ENCODE measurements around the gene ZBTB22. TPM values are rescaled to one million over a fixed set of nuclear protein-coding genes. Genes with fewer than 3 reads are reported as not detected.

ZBTB22 gene
- total RNA-seq, 1 experiment from 2014 or later, result 9.2 TPM

DNA sequence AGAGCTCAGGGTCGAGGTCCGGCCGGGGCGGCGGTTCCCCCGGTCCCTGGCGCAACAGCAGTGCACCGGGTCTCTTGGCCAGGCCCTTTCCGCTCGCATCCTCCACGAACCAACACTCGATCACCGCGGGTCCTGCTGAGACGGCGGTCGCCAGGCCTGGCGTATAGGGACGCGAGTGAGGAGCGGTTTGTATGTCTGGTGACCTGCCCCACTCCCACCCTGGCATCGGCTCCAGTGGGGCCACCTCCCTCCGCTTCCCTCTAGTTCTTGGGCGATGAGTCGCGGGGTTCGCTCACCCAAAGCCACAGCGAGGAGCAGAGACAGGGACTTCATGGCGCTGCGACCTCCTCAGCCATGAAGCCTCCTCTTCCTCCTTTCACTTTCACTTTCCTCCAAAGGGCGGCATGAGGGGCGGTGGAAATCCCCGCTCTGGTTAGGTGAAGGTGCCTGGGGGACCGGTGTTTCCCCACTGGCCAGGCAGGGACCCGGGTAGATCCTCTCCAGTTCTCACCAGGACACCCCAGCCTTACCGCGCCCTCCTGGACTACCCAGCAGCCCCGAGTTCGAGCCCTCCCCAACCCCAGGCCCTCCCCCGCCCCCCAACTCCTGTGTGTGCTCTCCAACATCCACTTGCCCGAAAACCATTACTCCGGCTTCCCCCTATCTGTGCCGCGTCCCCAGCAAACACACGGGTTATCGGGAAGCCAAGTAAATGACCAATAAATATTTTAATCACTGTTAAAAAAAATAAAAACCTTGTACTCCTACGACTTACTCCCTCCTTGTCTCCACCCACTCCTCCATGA, 3.6 kb downstream of the ZBTB22 start, which contains the start of gene TAPBP:
TSS of gene TAPBP (minus strand) at position 370 of the 806 bp plus-strand sequence. CDS start at position 333, 37 bp downstream.
- in situ Hi-C loops (cut with HindIII; ENCODE audit: low pct_unique_long_range_greater_than_20kb, low sequenced_read_pairs), result no loop called here
- peak; percentile 33 for DNase-seq (ENCODE audit: low read depth, low spot score)

DNA sequence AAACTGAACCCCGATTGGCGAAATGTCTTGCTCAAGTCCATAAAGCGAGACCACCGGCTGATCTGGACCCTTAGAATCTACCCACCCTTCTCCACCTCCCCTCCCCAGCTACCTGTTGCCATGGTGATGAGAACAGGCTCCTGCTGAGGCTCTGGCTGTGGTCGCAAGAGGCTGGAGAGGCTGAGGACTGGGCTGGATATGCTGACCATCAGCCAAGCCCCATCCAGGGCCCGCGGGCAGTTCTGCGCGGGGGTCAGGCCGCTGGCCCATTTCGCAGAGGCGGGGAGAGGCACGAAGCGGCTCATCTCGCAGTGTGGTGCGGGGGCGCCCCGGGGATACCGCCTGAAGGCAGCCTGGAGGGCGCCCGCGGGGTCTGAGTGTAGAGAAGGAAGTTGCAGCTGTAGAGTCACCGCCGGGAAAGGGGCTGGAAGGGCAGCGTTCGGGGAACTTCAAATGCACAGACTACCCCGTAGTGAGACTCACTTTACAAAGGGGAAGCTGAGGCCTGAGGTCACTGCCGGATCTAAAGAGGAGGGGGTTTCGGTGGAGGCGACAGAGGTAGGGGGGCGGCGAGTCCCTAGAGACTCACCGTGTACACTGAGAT, 4.3 kb downstream of the ZBTB22 start:
- in situ Hi-C loops (cut with HindIII; ENCODE audit: low pct_unique_long_range_greater_than_20kb, low sequenced_read_pairs), result no loop called here
- DNase-seq (ENCODE audit: low read depth, low spot score), result no peak

DNA sequence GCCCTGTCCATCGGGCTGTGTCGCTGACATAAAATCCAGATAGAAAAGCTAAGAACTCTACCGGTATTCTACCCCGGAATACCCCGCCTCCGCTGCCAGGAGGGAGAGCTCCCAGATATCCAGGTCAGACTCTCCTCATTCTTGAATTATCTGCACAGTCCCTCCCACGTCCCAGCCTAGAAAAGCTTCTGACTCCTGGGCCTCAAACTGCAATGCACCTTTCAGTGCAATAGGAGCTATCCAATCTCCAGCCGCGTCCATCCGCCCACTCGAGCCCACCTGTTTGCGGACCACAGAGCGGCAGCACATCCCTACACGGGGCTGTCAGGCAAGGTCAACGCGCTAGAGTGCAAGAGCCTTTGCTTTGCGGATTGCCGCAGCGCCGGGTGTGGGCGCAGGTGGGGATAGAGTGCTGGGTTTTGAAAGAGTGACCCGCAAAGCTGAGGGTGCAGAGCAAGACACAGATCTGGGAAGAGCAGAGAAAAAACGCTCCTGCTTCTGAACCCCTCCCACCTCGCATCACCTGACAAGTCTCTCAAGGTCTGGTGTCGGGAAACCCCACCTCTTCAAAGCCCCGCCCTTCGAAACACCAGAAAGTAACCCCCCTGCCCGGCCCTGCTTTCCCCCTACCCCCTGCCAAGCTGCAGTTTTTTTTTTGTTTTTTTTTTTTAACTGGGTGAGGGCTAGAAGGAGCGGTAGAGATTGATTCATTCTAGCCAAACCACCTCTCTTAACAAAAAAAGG, 5.0 kb downstream of the ZBTB22 start:
- in situ Hi-C loops (cut with HindIII; ENCODE audit: low pct_unique_long_range_greater_than_20kb, low sequenced_read_pairs), result no loop called here
- peak; percentile 78 for DNase-seq (ENCODE audit: low read depth, low spot score)

DNA sequence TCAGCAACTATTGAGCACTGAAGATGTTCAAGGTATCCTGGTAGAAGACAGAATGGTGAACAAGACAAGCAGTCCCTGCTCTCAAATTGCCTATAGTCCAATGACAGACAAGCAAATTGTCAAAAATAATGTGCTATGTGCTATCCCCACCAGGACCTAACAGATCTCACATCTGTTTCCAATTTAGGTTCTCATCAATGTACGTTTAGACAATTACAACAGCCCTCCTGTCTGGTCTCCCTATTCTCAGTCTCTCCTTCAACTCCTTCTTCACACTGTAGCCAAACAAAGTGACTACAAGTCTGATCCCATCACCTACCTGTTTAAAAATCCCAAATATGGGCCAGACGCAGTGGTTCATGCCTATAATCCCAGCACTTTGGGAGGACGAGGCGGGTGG, 11.2 kb downstream of the ZBTB22 start:
- in situ Hi-C loops (cut with HindIII; ENCODE audit: low pct_unique_long_range_greater_than_20kb, low sequenced_read_pairs), result no loop called here
- DNase-seq (ENCODE audit: low read depth, low spot score), result no peak

DNA sequence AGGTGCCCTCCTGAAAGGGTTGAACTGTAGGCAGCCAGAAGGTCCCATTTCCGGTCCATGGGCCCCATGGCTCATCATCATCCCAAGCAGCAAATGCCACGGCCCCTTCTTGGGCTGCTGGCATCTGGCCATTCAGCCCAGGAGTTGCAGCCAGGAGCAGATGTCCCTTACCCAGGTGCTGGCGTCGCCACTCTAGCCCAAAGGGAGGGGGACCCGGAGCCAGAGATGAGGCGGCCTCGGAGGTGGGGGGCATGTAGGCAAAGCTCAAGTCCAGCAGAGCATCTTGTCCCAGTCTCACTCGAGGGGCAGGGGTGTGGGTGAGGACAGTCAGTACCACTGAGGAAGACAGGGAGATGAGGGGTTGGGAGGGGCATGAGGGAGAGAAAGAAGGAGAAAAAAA, 12.5 kb downstream of the ZBTB22 start:
- in situ Hi-C loops (cut with HindIII; ENCODE audit: low pct_unique_long_range_greater_than_20kb, low sequenced_read_pairs), result no loop called here
- no peak for DNase-seq (ENCODE audit: low read depth, low spot score)

DNA sequence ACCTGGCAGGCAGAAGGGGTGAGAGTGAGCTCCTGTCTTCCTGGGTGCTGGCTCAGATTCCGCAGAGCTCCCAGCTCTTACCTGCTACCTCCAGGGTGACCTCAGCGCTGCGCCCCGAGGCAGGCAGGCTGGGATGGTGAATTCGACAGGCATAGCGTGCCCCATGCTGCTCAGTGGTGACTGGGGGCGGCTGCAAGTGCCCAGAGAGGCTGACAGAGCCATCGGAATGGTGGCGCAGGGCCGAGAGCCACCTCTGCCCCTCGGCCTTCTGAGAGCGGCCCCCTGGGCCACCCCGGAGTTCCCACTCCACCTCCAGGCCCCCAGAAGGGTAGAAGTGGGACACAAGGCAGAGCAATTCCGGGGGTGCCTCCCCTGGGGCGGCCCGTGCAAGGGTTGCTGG, 13.3 kb downstream of the ZBTB22 start:
- in situ Hi-C loops (cut with HindIII; ENCODE audit: low pct_unique_long_range_greater_than_20kb, low sequenced_read_pairs), result no loop called here
- no peak for DNase-seq (ENCODE audit: low read depth, low spot score)

DNA sequence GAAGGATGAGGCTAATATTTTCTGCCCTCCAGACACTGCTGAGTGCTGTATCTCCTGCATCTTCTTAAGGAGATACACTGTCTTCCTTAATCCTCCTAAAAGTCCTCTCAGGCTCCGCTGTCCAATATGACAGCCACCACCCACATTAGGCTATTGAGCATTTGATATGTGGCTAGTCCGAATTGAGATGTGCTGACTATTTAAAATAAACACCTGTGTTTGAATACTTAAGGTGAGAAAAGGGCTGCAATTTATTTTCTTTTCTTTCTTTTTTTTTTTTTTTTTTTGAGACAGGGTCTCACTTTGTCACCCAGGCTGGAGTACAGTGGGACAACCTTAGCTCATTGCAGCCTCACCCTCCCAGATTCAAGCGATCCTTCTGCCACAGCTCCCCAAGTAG, 15.7 kb downstream of the ZBTB22 start:
- DNase-seq (ENCODE audit: low read depth, low spot score), result no peak
- in situ Hi-C loops (cut with HindIII; ENCODE audit: low pct_unique_long_range_greater_than_20kb, low sequenced_read_pairs), result no loop called here

DNA sequence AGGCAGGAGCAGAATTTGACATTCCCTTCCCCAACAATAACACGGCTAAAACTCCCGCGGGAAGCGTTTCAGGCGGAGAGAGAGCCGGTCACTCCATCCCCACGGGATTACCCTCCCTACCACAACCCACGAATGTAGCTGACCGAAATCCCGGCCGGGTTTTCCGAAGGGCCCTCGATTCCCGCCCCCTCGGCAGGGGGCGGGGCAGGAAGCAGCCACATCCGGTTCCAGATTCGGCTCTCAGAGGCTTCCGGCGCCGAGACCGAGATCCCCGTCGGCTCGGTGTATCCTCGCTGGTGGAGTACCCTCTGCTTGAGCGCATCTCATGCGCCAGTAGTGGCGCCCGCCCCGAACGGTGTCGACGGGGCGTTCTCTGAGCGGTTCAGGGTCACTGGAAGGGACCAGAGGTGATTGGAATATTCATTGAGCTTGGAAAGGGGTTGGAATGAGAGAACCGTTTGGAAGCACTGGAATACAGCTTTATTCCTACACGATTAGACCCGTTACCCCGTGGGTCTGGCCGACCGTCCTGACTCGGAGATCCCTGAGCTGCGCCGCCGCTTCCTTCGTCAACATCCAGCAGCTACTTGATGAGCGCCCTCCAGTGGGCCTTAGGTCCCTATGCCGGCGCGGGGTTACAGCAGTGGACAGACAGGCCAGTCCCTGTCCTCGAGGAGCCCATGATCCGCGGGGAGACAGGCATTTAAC, 18.2 kb downstream of the ZBTB22 start:
- peak; percentile 93 for DNase-seq (ENCODE audit: low read depth, low spot score)

DNA sequence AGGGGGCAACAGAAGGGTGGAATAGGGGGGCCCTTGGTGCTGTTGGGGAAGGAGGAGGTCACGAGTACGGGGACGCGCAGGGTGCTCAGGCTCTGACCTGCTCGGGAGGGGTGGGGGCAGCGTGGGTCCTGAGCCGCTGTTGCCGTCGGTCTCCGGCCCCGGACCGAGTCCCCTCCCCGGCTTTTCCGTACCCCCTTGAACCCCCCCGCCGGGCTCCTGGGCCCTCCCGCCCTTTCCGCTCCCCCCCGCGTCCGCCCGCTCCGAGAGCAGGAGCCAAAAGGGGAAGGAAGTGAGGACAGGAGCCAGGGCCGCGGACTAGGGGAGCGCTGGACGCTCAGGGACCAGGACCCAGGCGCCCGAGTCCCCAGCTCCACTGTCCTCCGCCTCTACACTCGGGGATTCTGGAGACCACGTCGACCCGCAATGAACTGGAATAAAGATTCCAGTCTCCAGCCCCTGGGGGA, 18.7 kb downstream of the ZBTB22 start, which contains the start of gene RGL2:
TSS of gene RGL2 (minus strand) at position 170 of the 464 bp plus-strand sequence. CDS start 332 bp downstream, outside the sequence.
- no peak for DNase-seq (ENCODE audit: low read depth, low spot score)
- in situ Hi-C loops (cut with HindIII; ENCODE audit: low pct_unique_long_range_greater_than_20kb, low sequenced_read_pairs), result no loop called here

More for the DNA sequence above, 18.2 kb downstream of the ZBTB22 start:
- in situ Hi-C loops (cut with HindIII; ENCODE audit: low pct_unique_long_range_greater_than_20kb, low sequenced_read_pairs), result no loop called here

DNA sequence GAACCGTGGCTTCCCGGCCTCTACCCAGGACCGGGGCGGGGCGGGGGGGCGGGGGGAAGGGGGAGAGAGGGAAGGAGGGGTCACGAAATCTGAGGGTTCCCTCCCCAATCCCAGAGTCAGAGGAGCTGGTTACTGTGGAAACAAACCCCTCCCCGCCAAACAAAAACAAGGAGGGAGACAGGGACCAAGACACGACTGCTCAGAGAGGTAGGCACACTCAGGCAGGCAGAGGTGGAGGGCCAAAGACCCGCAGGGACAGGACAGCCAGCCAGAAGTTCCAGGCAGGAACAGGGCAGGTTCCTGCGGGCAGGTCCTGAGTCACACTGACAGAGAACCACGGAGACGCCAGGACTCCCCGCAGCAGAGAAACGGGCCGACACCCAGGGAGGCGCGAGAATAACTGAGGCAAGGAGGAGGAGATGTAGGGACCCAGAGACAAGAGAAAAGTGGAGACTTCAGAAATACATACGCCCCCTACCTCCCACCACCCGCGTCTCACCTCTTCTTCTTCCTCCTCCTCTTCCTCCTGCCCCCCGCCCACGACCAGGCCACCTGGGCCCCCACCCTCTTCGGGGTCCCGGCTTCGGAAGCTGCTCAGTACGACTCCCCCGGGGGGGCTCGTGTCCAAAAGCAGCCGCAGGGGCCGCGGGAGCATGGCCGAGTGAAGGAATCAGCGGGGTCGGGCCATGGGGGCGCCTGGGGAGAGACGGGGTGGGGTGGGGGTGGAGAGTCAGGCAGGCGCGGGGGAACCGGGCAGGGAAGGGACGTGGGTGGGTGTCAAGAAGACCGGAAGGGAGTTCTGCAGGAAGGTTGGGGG, 19.4 kb downstream of the ZBTB22 start:
- DNase-seq (ENCODE audit: low read depth, low spot score), result peak; percentile 80
- in situ Hi-C loops (cut with HindIII; ENCODE audit: low pct_unique_long_range_greater_than_20kb, low sequenced_read_pairs), result no loop called here

DNA sequence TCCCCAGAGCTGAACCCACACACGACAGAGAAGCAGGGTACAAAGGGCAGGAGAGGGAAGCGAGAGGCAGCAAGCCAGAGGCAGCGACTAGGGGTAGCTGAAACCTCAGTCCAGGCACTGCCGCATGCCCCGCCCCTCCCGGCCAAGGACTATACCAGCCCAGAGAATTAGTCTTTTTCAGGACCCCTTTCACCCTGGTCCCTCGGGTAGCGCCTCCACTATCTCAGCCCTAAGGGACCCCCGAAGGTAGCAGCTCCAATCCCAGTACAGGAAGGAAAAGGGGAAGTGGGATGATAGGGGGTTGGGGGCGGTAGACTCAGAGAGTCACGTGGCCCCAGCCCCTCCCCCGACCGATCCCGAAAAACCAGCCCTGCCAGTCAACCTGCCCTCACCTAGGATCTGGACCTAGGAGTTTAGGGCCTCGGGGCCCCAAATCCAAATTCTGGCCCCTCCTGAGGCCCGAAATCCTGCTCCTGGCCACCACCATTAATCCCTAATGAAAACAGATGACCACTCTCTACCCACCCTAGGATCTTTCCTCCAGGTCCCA, 20.1 kb downstream of the ZBTB22 start:
- DNase-seq (ENCODE audit: low read depth, low spot score), result no peak
- in situ Hi-C loops (cut with HindIII; ENCODE audit: low pct_unique_long_range_greater_than_20kb, low sequenced_read_pairs), result no loop called here

DNA sequence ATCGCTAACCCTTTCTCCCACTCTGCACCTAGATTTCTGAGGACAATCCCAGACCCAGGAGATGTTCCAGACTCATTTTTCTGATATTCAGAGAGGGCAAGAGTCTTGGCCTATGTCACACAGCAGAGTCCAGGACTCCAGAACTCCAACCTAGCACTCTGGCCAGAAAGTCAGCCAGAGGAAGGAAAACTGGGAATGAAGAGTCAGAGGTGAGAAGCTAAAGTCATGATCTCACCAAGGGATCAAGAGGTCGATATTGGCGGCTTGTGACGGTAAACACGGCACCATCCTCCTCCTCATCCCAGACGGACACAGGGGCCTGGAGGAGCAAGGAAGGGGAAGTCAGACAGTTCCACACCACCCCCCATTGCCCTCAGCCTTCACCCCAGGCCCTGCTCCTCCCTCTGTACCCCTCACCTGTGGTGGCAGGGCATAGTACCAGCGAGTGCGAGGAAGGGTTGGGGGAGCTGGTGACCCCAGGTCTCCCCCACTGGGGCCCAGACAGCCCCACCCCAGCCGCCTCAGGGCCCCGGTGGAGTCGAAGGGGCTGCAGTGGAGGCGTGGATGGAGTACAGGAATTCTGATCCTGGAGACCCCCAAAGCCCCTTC, 20.6 kb downstream of the ZBTB22 start:
- in situ Hi-C loops (cut with HindIII; ENCODE audit: low pct_unique_long_range_greater_than_20kb, low sequenced_read_pairs), result no loop called here
- no peak for DNase-seq (ENCODE audit: low read depth, low spot score)

DNA sequence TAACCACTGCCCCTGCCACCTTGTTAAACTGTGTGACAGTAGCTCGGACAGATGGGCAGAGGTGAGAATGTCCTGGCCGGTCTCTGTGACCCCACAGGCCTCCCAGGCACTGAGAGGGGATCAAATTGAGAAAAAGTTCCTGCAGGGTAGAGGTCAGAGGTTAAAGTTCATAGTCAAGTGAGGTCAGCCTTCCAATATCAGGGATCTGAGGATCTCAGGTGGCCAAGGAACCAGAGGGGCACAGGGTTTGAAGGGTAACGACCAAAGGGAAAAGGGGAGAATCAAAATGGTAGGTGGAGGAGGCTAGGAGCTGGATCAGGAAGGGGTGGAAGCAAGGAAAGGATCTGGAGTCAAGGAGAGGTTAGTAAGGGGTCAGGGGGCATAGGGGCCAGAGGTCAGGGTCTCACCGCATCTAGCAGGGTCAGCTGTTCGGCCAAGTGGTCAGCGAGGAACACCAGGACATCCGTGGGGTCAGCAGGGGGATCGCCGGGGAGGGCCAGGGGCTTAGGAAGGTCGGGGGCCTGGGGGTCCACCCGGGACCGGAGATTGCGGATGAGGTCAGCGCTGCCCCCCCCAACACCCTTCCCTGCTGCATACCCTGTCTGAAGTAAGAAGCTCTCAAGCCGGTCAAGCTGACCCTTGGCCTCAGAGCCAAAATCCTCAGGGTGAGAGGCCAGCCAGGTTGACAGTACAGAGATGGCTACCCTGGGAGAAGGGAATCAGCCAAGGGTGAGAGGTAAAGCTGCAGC, 21.7 kb downstream of the ZBTB22 start:
- in situ Hi-C loops (cut with HindIII; ENCODE audit: low pct_unique_long_range_greater_than_20kb, low sequenced_read_pairs), result no loop called here
- no peak for DNase-seq (ENCODE audit: low read depth, low spot score)

DNA sequence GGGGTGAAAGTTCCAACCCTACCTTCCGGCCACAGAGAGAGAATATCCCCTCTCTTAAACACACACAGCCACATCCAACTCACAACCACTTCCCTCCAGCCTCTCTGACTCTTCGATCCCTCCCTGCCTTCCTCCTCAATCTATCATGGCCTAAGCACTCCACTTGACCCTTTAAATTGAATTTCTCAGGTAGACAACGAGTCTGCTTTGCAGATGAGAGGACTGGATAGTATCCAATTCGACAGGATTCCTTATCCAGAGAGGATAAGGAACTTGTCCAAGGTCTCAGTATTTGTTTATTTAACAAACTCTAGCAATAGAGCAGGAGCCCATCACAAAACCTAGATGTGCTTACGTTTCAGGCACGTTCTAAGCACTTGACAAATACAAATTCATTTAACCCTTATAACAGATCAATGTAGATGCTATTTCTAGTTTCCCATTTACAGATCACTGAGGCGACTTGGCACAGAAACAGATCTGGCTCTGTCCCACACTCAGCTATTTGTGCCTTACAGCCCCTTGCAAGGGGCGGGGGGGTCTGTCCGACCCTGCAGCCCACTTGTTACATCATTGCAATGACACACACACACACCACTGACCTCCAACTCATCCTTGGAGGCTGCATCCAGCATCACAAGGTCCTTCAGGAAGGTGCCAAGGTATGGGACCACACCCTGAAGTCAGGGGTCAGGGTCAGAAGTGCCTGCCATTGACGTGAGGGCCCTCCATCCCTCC, 23.3 kb downstream of the ZBTB22 start:
- in situ Hi-C loops (cut with HindIII; ENCODE audit: low pct_unique_long_range_greater_than_20kb, low sequenced_read_pairs), result no loop called here
- no peak for DNase-seq (ENCODE audit: low read depth, low spot score)
